Liver (tissue), 3 donors: ENCODE measurements around the gene SEC14L3.

Source experiments
- ATF3 ChIP-seq: IDR thresholded peaks from 2 replicates; pipeline ENCODE4 v1.6.1; 2016; ENCODE audit warnings: antibody characterized with exemption
- EGR1 ChIP-seq, 2 donors: IDR thresholded peaks; 2 replicates each; pipeline ENCODE4 v1.6.1; 2016 to 2018; ENCODE audit warnings: antibody characterized with exemption in 2 of 2, low read depth in 2 of 2
- GABPA ChIP-seq, 2 donors: IDR thresholded peaks in 1 of 2; conservative IDR thresholded peaks in 1 of 2; 2 replicates each; pipeline ENCODE4 v1.6.1; 2016; ENCODE audit warnings: antibody characterized with exemption in 2 of 2, mild to moderate bottlenecking in 1 of 2, moderate library complexity in 1 of 2
- HNF4G ChIP-seq: IDR thresholded peaks from 2 replicates; pipeline ENCODE4 v1.6.1; 2016; ENCODE audit warnings: antibody characterized with exemption
- JUND ChIP-seq, 2 donors: IDR thresholded peaks; 2 replicates each; pipeline ENCODE4 v1.6.1; 2016; ENCODE audit warnings: antibody characterized with exemption in 2 of 2
- NR2F2 ChIP-seq: IDR thresholded peaks from 2 replicates; pipeline ENCODE4 v1.6.1; 2016; ENCODE audit warnings: antibody characterized with exemption
- RAD21 ChIP-seq, 2 donors: IDR thresholded peaks; 2 replicates each; pipeline ENCODE4 v1.6.1; 2016; ENCODE audit warnings: antibody characterized with exemption in 2 of 2, mild to moderate bottlenecking in 2 of 2
- REST ChIP-seq: IDR thresholded peaks from 2 replicates; pipeline ENCODE4 v1.6.1; 2016; ENCODE audit warnings: antibody characterized with exemption, mild to moderate bottlenecking
- TAF1 ChIP-seq: conservative IDR thresholded peaks from 2 replicates; pipeline ENCODE4 v1.6.1; 2016; ENCODE audit warnings: antibody characterized with exemption, mild to moderate bottlenecking
- YY1 ChIP-seq: IDR thresholded peaks from 2 replicates; pipeline ENCODE4 v1.6.1; 2016; ENCODE audit warnings: antibody characterized with exemption, mild to moderate bottlenecking
- TF ChIP-seq, protein P1 (sequence below): fragments of 150-350 bp; IDR thresholded peaks from 2 replicates; pipeline ENCODE4 v1.5.1; 2017; ENCODE audit warnings: improper control_type of control experiment, low read depth, low read length; ENCODE audit not compliant: missing input control
- TF ChIP-seq, protein P2 (sequence below): IDR thresholded peaks from 2 replicates; pipeline ENCODE4 v1.6.1; 2016; ENCODE audit warnings: antibody characterized with exemption
- TF ChIP-seq, protein P3 (sequence below): IDR thresholded peaks from 2 replicates; pipeline ENCODE4 v1.6.1; 2016; ENCODE audit warnings: antibody characterized with exemption
- donor health status: healthy.
- donor health status: healthy.

DNA sequence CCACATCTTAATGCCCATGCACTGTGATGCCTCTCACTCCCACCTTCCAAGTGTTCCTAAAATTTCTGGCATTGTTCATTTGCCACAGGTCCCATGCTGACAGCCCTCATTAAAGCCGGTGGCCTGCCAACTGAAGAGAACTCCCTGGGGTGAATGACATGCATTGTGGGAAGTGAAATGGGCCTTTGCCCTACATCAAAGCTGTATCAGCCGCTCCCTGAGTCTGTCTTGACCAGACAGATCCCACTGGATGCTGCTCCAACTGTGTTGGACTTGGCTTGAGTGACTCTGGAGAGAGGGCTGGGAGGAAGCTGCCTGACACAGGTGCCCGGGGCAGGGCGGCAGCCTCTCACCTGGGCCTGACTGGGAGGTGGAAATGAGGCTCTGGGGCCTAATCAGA, 42.4 kb upstream of the SEC14L3 start:
- TF ChIP-seq, protein P1, sequence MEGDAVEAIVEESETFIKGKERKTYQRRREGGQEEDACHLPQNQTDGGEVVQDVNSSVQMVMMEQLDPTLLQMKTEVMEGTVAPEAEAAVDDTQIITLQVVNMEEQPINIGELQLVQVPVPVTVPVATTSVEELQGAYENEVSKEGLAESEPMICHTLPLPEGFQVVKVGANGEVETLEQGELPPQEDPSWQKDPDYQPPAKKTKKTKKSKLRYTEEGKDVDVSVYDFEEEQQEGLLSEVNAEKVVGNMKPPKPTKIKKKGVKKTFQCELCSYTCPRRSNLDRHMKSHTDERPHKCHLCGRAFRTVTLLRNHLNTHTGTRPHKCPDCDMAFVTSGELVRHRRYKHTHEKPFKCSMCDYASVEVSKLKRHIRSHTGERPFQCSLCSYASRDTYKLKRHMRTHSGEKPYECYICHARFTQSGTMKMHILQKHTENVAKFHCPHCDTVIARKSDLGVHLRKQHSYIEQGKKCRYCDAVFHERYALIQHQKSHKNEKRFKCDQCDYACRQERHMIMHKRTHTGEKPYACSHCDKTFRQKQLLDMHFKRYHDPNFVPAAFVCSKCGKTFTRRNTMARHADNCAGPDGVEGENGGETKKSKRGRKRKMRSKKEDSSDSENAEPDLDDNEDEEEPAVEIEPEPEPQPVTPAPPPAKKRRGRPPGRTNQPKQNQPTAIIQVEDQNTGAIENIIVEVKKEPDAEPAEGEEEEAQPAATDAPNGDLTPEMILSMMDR, result no peak
- TF ChIP-seq YY1 (no peak), GABPA (IDR thresholded peaks at IDR 0.05 in 1 of 2, conservative IDR thresholded peaks at IDR 0.05 in 1 of 2) (no peak), JUND (IDR thresholded peaks at IDR 0.05) (no peak), EGR1 (IDR thresholded peaks at IDR 0.05; ENCODE audit: low read depth in 2 of 2) (no peak), REST (no peak), ATF3 (no peak), NR2F2 (no peak), RAD21 (IDR thresholded peaks at IDR 0.05) (no peak), TAF1 (no peak), HNF4G (no peak)
- TF ChIP-seq, protein P2, sequence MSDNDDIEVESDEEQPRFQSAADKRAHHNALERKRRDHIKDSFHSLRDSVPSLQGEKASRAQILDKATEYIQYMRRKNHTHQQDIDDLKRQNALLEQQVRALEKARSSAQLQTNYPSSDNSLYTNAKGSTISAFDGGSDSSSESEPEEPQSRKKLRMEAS, result no peak
- TF ChIP-seq, protein P3, sequence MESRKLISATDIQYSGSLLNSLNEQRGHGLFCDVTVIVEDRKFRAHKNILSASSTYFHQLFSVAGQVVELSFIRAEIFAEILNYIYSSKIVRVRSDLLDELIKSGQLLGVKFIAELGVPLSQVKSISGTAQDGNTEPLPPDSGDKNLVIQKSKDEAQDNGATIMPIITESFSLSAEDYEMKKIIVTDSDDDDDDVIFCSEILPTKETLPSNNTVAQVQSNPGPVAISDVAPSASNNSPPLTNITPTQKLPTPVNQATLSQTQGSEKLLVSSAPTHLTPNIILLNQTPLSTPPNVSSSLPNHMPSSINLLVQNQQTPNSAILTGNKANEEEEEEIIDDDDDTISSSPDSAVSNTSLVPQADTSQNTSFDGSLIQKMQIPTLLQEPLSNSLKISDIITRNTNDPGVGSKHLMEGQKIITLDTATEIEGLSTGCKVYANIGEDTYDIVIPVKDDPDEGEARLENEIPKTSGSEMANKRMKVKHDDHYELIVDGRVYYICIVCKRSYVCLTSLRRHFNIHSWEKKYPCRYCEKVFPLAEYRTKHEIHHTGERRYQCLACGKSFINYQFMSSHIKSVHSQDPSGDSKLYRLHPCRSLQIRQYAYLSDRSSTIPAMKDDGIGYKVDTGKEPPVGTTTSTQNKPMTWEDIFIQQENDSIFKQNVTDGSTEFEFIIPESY, result no peak
